OCI-LY1 (cell line): ENCODE data around the gene KMO.

Experiments
- H2AFZ ChIP-seq: fragments of 200-600 bp; sonication (generic), shearing (Covaris generic); 2 replicates; pipeline ENCODE4 v1.6.0; 2014; ENCODE audit warnings: antibody characterized with exemption, mild to moderate bottlenecking, low read length
- H3F3A ChIP-seq: fragments of 200-600 bp; sonication (generic), shearing (Covaris generic); 2 replicates; pipeline ENCODE4 v1.6.0; 2014; ENCODE audit warnings: mild to moderate bottlenecking, antibody characterized with exemption, low read length, moderate library complexity; ENCODE audit not compliant: insufficient read depth
- H3K27ac ChIP-seq: fragments of 200-600 bp; sonication (generic); 2 replicates; pipeline ENCODE4 v1.5.1; 2014; ENCODE audit warnings: low read length, mixed run types, mild to moderate bottlenecking, low read depth; ENCODE audit not compliant: poor library complexity, severe bottlenecking
- H3K27me3 ChIP-seq: fragments of 200-600 bp; sonication (generic); 2 replicates; pipeline ENCODE4 v1.6.0; 2014; ENCODE audit warnings: antibody characterized with exemption, mild to moderate bottlenecking, low read length, moderate library complexity; ENCODE audit not compliant: insufficient read depth
- H3K36me3 ChIP-seq: fragments of 200-600 bp; sonication (generic); 2 replicates; pipeline ENCODE4 v1.6.1; 2014; ENCODE audit warnings: mild to moderate bottlenecking, antibody characterized with exemption, low read length, moderate library complexity, mixed read lengths; ENCODE audit not compliant: insufficient read depth
- H3K4me1 ChIP-seq: fragments of 200-600 bp; sonication (generic); 2 replicates; pipeline ENCODE4 v1.5.1; 2014; ENCODE audit warnings: mild to moderate bottlenecking, low read length, moderate library complexity; ENCODE audit not compliant: insufficient read depth, severe bottlenecking
- H3K4me2 ChIP-seq: fragments of 200-600 bp; sonication (generic), shearing (Covaris generic); 2 replicates; pipeline ENCODE4 v1.6.1; 2014; ENCODE audit warnings: low read length
- H3K4me3 ChIP-seq: fragments of 200-600 bp; sonication (generic); 2 replicates; pipeline ENCODE4 v1.5.1; 2014; ENCODE audit warnings: low read length, low read depth, mild to moderate bottlenecking, mixed read lengths; ENCODE audit not compliant: poor library complexity, severe bottlenecking
- H3K79me2 ChIP-seq: fragments of 200-600 bp; shearing (Covaris generic); 2 replicates; pipeline ENCODE4 v1.6.1; 2016; ENCODE audit warnings: mixed run types, low read length, mixed read lengths; ENCODE audit not compliant: insufficient read depth
- H3K9ac ChIP-seq: fragments of 200-600 bp; sonication (generic), shearing (Covaris generic); 2 replicates; pipeline ENCODE4 v1.6.1; 2014; ENCODE audit warnings: mild to moderate bottlenecking, low read length, mixed read lengths
- H3K9me2 ChIP-seq: fragments of 200-600 bp; sonication (generic), shearing (Covaris generic); 2 replicates; pipeline ENCODE4 v1.6.1; 2014; ENCODE audit warnings: low read depth, mild to moderate bottlenecking, low read length, mixed read lengths
- H3K9me3 ChIP-seq: fragments of 200-600 bp; shearing (Covaris generic); 2 replicates; pipeline ENCODE4 v1.6.1; 2014; ENCODE audit warnings: low read length, mixed read lengths
- H4K20me1 ChIP-seq: fragments of 200-600 bp; sonication (generic), shearing (Covaris generic); 2 replicates; pipeline ENCODE4 v1.6.0; 2016; ENCODE audit warnings: mild to moderate bottlenecking, low read length; ENCODE audit not compliant: insufficient read depth
- CTCF ChIP-seq: fragments of 200-600 bp; sonication (generic), shearing (Covaris generic); IDR thresholded peaks from 2 replicates; pipeline ENCODE4 v1.5.1; 2017; ENCODE audit warnings: mild to moderate bottlenecking, antibody characterized with exemption, low read length, moderate library complexity, mixed read lengths
- EZH2 ChIP-seq: fragments of 200-600 bp; sonication (generic), shearing (Covaris generic); IDR thresholded peaks from 2 replicates; pipeline ENCODE4 v1.8.0; 2017; ENCODE audit warnings: borderline replicate concordance, mixed run types, mild to moderate bottlenecking, antibody characterized with exemption, low read length, moderate library complexity, mixed read lengths

KMO gene

GRCh38 chr1:241531195-241532161 lies 700 bp upstream of the KMO start:
- Histone ChIP-seq H3K79me2 (no peaks in the 10 kb centered on the region), H3K4me1 (peaks cover 31% of the 10 kb centered on the region), H3F3A (no peaks in the 10 kb centered on the region), H2AFZ (no peak overlapping the region), H3K27me3 (no peaks in the 10 kb centered on the region), H3K27ac (peak overlapping the region; percentile 89), H4K20me1 (no peaks in the 10 kb centered on the region), H3K4me3 (peak overlapping the region; percentile 51), H3K4me2 (peak overlapping the region; percentile 54), H3K9ac (peak overlapping the region; percentile 45), H3K9me2 (no peaks in the 10 kb centered on the region), H3K9me3 (no peaks in the 10 kb centered on the region), H3K36me3 (no peaks in the 10 kb centered on the region)
- TF ChIP-seq CTCF (peak; percentile 68), EZH2 (no peak)

DNA sequence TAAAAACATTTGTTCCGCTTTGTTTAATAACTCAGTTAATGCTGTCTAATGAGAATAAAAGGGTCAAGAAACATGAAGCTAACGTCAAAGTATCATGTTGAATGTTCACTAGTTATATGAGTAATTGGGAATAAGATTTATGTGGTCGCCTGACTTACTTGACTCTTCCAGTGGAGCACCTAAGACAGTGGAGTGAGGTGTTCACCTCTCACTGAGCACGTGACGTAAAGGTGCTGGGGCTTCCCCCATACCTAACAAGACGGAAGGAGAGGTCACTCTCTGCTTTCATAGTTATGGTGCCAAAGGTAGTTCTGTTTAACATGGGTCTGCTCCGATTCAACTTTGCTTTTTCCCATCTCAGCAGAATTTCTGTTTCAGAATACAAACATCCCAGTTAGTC lies 686 bp downstream of the KMO start:
- H3K4me2 ChIP-seq = peak overlapping the region; percentile 54
- H3K36me3 ChIP-seq = no peaks in the 10 kb centered on the region; the same call in 1 of the 2 replicates
- TF ChIP-seq EZH2 = no peak
- TF ChIP-seq CTCF = no peak
- H3K79me2 ChIP-seq = no peaks in the 10 kb centered on the region
- H3K9me3 ChIP-seq = no peaks in the 10 kb centered on the region
- peaks cover 31% of the 10 kb centered on the region for H3K4me1 ChIP-seq
- H3F3A ChIP-seq = no peaks in the 10 kb centered on the region
- peak overlapping the region; percentile 51 for H3K4me3 ChIP-seq
- peak overlapping the region; percentile 89 for H3K27ac ChIP-seq
- H3K27me3 ChIP-seq = no peaks in the 10 kb centered on the region
- no peaks in the 10 kb centered on the region for H4K20me1 ChIP-seq
- H3K9me2 ChIP-seq = no peaks in the 10 kb centered on the region
- no peak overlapping the region for H2AFZ ChIP-seq
- H3K9ac ChIP-seq = peak overlapping the region; percentile 45

- H3K4me3 ChIP-seq = peak overlapping the region; percentile 51
- peak overlapping the region; percentile 39 for H2AFZ ChIP-seq
- TF ChIP-seq CTCF (no peak), EZH2 (no peak)
- H3K9ac ChIP-seq = peak overlapping the region; percentile 45
- H3K36me3 ChIP-seq = no peaks in the 10 kb centered on the region; the same call in 1 of the 2 replicates
- H3K79me2 ChIP-seq = no peaks in the 10 kb centered on the region
- no peaks in the 10 kb centered on the region for H3K9me2 ChIP-seq
- no peaks in the 10 kb centered on the region for H3K9me3 ChIP-seq
- no peaks in the 10 kb centered on the region for H3F3A ChIP-seq
- H3K4me1 ChIP-seq = peaks cover 31% of the 10 kb centered on the region
- H3K4me2 ChIP-seq = peak overlapping the region; percentile 54
- H4K20me1 ChIP-seq = no peaks in the 10 kb centered on the region
- H3K27me3 ChIP-seq = no peaks in the 10 kb centered on the region
- peak overlapping the region; percentile 89 for H3K27ac ChIP-seq
Measured at GRCh38 chr1:241533326-241534115, 1.3 kb downstream of the KMO start.
